ENCODE data around the gene TRIM71.

TRIM71 gene

GRCh38 chr3:32894977-32895376 lies 77.2 kb downstream of the TRIM71 start:
- no peak for DNase-seq (ENCODE audit: low read depth)
- no peak for TF ChIP-seq CTCF (conservative IDR thresholded peaks at IDR 0.05; ENCODE audit: control insufficient read depth, insufficient read depth, low read depth, low read length)
- H3K4me3 ChIP-seq (ENCODE audit: control insufficient read depth, low read depth, low read length) = no peak overlapping the region

- no peak for DNase-seq (ENCODE audit: low read depth)
- no peak for TF ChIP-seq CTCF (conservative IDR thresholded peaks at IDR 0.05; ENCODE audit: control insufficient read depth, insufficient read depth, low read depth, low read length)
- no peak overlapping the region for H3K4me3 ChIP-seq (ENCODE audit: control insufficient read depth, low read depth, low read length)
Observed at GRCh38 chr3:32895701-32896100, 77.9 kb downstream of the TRIM71 start.

- no peak overlapping the region for H3K4me3 ChIP-seq (ENCODE audit: control insufficient read depth, low read depth, low read length)
- no peak for DNase-seq (ENCODE audit: low read depth)
- no peak for TF ChIP-seq CTCF (conservative IDR thresholded peaks at IDR 0.05; ENCODE audit: control insufficient read depth, insufficient read depth, low read depth, low read length)
Observed at GRCh38 chr3:32896143-32896542, 78.3 kb downstream of the TRIM71 start.

GRCh38 chr3:32897001-32897601 lies 79.3 kb downstream of the TRIM71 start:
- TF ChIP-seq CTCF (conservative IDR thresholded peaks at IDR 0.05; ENCODE audit: control insufficient read depth, insufficient read depth, low read depth, low read length) = no peak

GRCh38 chr3:32897981-32898623 lies 80.3 kb downstream of the TRIM71 start:
- no peak for TF ChIP-seq CTCF (conservative IDR thresholded peaks at IDR 0.05; ENCODE audit: control insufficient read depth, insufficient read depth, low read depth, low read length)
- DNase-seq (ENCODE audit: low read depth) = no peak
- no peak overlapping the region for H3K4me3 ChIP-seq (ENCODE audit: control insufficient read depth, low read depth, low read length)

More at GRCh38 chr3:32897001-32897601, 79.3 kb downstream of the TRIM71 start:
- no peak overlapping the region for H3K4me3 ChIP-seq (ENCODE audit: control insufficient read depth, low read depth, low read length)
- no peak for DNase-seq (ENCODE audit: low read depth)

- no peak for DNase-seq (ENCODE audit: low read depth)
- TF ChIP-seq CTCF (conservative IDR thresholded peaks at IDR 0.05; ENCODE audit: control insufficient read depth, insufficient read depth, low read depth, low read length) = no peak
Observed at GRCh38 chr3:32899265-32899664, 81.5 kb downstream of the TRIM71 start.

More at GRCh38 chr3:32899265-32899664, 81.5 kb downstream of the TRIM71 start:
- H3K4me3 ChIP-seq (ENCODE audit: control insufficient read depth, low read depth, low read length) = no peak overlapping the region
